ENCODE results near the gene LDAH.

The LDAH gene

DNA sequence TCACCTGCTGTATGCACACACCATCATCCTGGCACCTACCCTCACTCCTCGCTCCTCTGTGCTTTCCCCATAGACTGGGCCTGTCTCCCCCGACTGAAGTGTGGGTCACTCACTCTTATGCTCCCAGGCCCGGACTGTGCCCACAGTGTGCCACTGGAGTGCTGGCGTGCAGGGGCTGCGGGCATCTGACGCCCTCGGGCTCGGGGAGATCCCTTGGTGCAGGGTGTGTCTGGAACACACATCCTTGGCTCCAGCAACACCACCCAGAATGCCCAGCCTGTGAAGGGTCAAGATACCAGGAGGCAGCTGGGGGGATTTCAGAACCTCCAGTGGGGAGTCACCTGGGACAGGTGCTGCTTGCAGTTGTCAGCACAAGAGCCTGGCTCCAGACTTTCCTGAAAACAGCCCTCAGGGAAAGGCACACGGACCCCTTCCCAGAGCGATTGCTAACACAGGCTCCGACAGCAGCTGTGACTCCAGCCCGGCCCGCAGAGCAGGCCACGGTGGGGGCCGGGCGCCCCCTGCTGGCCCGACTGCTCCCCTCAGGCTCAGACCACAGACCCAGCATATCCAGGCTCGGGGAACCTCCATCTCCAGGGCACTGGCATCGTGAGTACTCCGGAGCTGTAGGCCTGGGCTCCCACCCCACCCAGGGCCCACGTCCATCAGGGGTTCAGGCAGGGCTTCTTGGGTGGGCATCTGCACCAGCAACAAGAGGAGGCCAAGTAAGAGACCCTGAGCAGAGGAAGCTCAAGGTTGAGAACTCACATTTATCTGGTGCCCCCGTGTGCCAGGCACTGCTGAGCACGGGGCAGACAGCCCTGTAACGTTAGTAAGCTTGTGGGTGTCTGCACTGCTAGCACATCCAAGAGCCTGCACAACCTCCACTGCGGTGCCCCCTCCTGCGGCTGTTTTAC lies 180.6 kb downstream of the LDAH start:
- DNase-seq (ENCODE audit: low read depth) = peak; percentile 53
- H3K4me3 ChIP-seq (ENCODE audit: low read length) = no peak overlapping the region
- TF ChIP-seq CTCF (conservative IDR thresholded peaks at IDR 0.05; ENCODE audit: low read length) = peak; percentile 88

DNA sequence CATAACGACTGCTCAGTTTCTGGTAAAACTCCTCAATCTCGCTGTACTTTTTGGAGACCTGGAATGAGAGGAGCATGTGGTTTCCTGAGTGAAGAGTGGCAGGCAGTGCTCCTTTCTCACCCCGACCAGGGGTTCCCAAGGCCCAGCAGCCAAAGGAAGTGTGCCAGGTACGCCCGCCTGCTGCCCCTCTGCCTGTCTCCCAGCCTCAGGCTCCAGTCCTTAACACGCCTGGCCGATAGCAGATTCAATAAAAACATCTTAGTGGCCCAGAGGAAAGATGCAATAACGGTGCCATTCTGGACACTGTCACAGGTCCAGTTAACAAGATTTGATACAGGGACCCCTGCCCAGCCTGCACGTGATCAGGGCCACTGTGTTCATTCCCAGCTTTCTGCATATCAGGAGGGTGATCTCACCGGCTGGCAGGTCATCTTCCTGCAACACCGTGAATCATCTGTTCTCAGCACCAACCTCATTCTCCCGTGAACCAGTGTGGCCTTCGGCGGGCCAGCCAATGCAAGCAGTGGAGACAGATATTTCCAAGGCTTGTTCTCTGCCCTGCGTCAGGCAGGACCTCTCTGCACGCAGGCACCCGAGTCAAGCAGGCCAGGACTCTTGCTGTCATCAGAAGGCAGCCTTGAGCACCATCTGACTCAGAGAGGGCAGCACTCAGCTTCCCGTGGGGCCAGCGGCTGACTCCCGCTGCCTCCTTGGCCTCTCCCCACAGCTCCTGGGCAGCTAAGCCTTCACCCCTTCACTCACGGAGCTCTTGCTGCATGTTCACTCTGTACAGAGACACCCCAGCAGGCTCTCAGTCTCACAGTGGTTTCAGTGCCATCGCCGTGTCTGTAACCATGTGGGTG lies 181.5 kb downstream of the LDAH start:
- peak; percentile 64 for DNase-seq (ENCODE audit: low read depth)

DNA sequence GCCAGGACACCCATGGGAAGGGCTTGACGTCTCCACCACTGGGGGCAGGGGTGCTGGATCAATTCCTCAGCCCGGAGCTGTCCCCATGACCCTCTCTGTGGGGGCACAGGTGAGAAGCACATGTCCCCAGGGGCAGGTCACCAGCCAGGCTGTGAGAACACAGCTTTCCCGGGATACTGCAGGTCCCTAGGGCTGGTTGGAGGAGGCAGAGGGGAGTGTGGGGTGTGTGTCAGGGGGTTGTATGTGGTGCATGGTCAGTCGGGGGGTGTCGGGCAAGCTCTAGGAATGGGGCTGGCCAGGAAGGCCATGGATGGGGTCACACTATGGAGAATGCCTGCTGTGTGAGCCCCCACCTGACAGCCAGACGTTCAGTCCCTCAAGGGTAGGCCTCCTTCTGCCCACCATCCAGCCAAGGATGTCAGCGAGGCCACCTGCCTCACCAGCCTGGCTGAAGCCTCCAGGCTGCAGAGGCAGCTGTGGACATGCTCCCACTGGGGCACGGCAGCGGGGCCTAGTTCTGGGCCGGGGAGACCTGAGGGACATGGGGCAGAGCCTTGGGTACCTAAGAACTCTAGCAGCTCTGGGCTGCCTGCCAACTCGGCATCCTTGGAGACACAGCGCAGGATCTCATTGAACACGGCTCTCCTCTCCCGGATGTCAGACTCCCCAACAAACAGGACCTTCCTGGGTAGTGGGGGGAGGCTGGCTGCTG lies 182.3 kb downstream of the LDAH start:
- no peak overlapping the region for H3K4me3 ChIP-seq (ENCODE audit: low read length)
- TF ChIP-seq CTCF (conservative IDR thresholded peaks at IDR 0.05; ENCODE audit: low read length) = no peak
- DNase-seq (ENCODE audit: low read depth) = no peak

More for the DNA sequence above, 181.5 kb downstream of the LDAH start:
- H3K4me3 ChIP-seq (ENCODE audit: low read length) = no peak overlapping the region
- TF ChIP-seq CTCF (conservative IDR thresholded peaks at IDR 0.05; ENCODE audit: low read length) = no peak

DNA sequence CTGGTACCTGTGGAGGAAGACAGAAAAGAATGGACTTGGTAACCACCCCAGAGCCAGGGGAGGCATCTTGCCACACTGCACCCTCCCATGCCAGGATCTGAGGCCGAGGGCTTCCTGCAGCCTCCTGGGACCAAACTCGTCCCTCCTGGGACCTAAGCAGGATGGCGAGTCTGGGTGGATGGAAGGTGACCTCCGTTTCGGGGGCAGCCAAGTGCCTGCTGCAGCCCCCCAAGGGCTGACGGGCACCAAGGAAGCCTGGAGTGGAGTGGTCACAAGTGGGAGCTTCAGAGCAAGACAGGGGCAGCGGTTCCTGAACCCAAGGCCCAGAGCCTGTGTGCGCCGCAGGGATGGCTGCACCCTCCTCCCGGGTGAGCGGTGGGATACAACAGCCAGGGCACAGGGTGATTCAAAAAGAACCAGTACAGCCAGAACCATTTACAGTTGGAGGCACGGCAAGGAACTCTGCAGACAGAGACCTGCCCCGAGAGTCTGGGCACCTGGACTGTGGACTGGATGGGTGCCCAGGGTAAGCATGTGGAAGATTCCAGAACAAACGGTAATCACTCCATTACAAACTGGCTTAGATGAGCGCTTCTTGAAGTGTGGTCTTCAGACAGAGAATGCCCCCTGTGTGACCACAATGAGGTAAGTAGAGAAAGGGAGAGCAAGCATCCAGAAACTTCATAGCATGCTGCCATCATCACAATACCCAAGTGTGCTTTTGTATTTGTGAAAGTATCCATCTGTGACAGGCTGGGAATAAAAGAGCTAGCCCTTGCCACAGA lies 184.1 kb downstream of the LDAH start:
- H3K4me3 ChIP-seq (ENCODE audit: low read length) = no peak overlapping the region
- no peak for DNase-seq (ENCODE audit: low read depth)
- no peak for TF ChIP-seq CTCF (conservative IDR thresholded peaks at IDR 0.05; ENCODE audit: low read length)

GRCh38 chr2:20638014-20638413 lies 184.9 kb downstream of the LDAH start:
- no peak for DNase-seq (ENCODE audit: low read depth)
- no peak for TF ChIP-seq CTCF (conservative IDR thresholded peaks at IDR 0.05; ENCODE audit: low read length)
- H3K4me3 ChIP-seq (ENCODE audit: low read length) = no peak overlapping the region

DNA sequence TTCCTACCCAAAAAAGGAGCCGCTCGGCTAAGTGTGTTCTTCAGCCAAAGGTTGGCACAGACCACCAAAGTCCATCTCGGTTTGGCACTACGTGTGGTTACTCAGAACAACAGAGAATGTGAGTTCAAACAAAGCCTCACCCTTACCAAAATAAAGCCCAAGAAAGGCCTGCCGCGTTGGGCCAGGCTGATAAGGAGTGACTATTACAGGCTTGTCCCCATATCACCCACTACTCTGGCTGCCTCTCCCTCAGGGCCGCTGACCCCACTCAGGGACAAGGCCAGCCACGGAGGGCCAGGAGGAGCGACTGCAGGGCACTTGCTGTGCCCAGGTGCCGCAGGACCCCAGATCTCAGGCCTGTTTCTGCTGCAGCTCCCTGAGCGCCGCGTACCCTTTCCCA lies 185.8 kb downstream of the LDAH start:
- TF ChIP-seq CTCF (conservative IDR thresholded peaks at IDR 0.05; ENCODE audit: low read length) = no peak

More for the DNA sequence above, 185.8 kb downstream of the LDAH start:
- no peak for DNase-seq (ENCODE audit: low read depth)
- H3K4me3 ChIP-seq (ENCODE audit: low read length) = no peak overlapping the region

Measured in AG10803 (cell line).